Measurements from ENCODE around the gene PHC2. TPM values are rescaled to one million over a fixed set of nuclear protein-coding genes. Genes with fewer than 3 reads are reported as not detected.

The PHC2 gene
- total RNA-seq, 4 donors from 2014 or later, result 70.2 to 114 (median 77.2) TPM

- no peak overlapping the region for H3K4me3 ChIP-seq (ENCODE audit: low read depth, poor library complexity, severe bottlenecking)
- intact Hi-C loops (cut with DNase I; ENCODE audit: low total_unique reads), result no loop called here
- DNase-seq (ENCODE audit: low spot score in 2 of 2), result no peak
- 72 to 85% methylated on average over 2 of the region's 2 CpGs for WGBS, 2 donors
- TF ChIP-seq CTCF (IDR thresholded peaks at IDR 0.05), result no peak
- TF ChIP-seq POLR2A (IDR thresholded peaks at IDR 0.05), result no peak
Observed at GRCh38 chr1:33390542-33390941, 40.4 kb downstream of the PHC2 start.

- DNase-seq (ENCODE audit: low spot score in 2 of 2), result no peak
- 55 to 65% methylated on average over 9 of the region's 9 CpGs for WGBS, 2 donors
- intact Hi-C loops (cut with DNase I; ENCODE audit: low total_unique reads), result no loop called here
Observed at GRCh38 chr1:33388805-33389771, 41.8 kb downstream of the PHC2 start.

GRCh38 chr1:33387625-33388024, 43.3 kb downstream of the PHC2 start:
- no peak for DNase-seq (ENCODE audit: low spot score in 2 of 2)
- intact Hi-C loops (cut with DNase I; ENCODE audit: low total_unique reads), result no loop called here
- 89 to 92% methylated on average over 5 of the region's 5 CpGs for WGBS, 2 donors
- TF ChIP-seq CTCF (IDR thresholded peaks at IDR 0.05), result no peak
- no peak for TF ChIP-seq POLR2A (IDR thresholded peaks at IDR 0.05)
- H3K4me3 ChIP-seq (ENCODE audit: low read depth, poor library complexity, severe bottlenecking), result no peak overlapping the region

More at GRCh38 chr1:33388805-33389771, 41.8 kb downstream of the PHC2 start:
- TF ChIP-seq POLR2A (IDR thresholded peaks at IDR 0.05) (no peak), CTCF (IDR thresholded peaks at IDR 0.05) (no peak)
- no peak overlapping the region for H3K4me3 ChIP-seq (ENCODE audit: low read depth, poor library complexity, severe bottlenecking)

GRCh38 chr1:33385251-33385650, 45.6 kb downstream of the PHC2 start:
- 95 to 96% methylated on average over 6 of the region's 6 CpGs for WGBS, 2 donors
- H3K4me3 ChIP-seq (ENCODE audit: low read depth, poor library complexity, severe bottlenecking), result no peak overlapping the region
- no peak for DNase-seq (ENCODE audit: low spot score in 2 of 2)
- no peak for TF ChIP-seq CTCF (IDR thresholded peaks at IDR 0.05)
- TF ChIP-seq POLR2A (IDR thresholded peaks at IDR 0.05), result no peak
- intact Hi-C loops (cut with DNase I; ENCODE audit: low total_unique reads), result no loop called here

GRCh38 chr1:33384040-33384812, 46.7 kb downstream of the PHC2 start:
- WGBS, 2 donors, result 37 to 53% methylated on average over 7 of the region's 7 CpGs
- intact Hi-C loops (cut with DNase I; ENCODE audit: low total_unique reads), result no loop called here
- DNase-seq (ENCODE audit: low spot score in 2 of 2), result no peak
- no peak overlapping the region for H3K4me3 ChIP-seq (ENCODE audit: low read depth, poor library complexity, severe bottlenecking)
- TF ChIP-seq POLR2A (IDR thresholded peaks at IDR 0.05), result no peak
- TF ChIP-seq CTCF (IDR thresholded peaks at IDR 0.05), result no peak

All from lower leg skin (tissue), 4 donors.